ENCODE data around the gene CAAP1. TPM values are rescaled to one million over a fixed set of nuclear protein-coding genes. Genes with fewer than 3 reads are reported as not detected.

CAAP1 gene
- polyA plus RNA-seq, 1 donor (not counting 4 experiments of a cell fraction or from before 2014, with no cell fraction given): 14.4 TPM

GRCh38 chr9:26913138-26913668, 20.6 kb upstream of the CAAP1 start:
- Histone ChIP-seq H4K20me1 (ENCODE audit: control insufficient read depth, extremely low read depth, insufficient read depth, low read length) (no peaks in the 10 kb centered on the region), H3K9me3 (ENCODE audit: control insufficient read depth, low read depth, low read length) (no peaks in the 10 kb centered on the region), H3K9me1 (ENCODE audit: control insufficient read depth, extremely low read depth, insufficient read depth, low read length) (no peaks in the 10 kb centered on the region), H3K79me2 (ENCODE audit: control insufficient read depth, insufficient read depth, low read length) (no peaks in the 10 kb centered on the region), H3K4me3 (ENCODE audit: control insufficient read depth in 2 of 3, extremely low read depth in 1 of 3, insufficient read depth in 2 of 3, low read depth in 1 of 3, low read length in 3 of 3) (no peak overlapping the region), H3K4me2 (ENCODE audit: control insufficient read depth, extremely low read depth, insufficient read depth, low read depth, low read length) (no peak overlapping the region), H3K27ac (ENCODE audit: control insufficient read depth, insufficient read depth, low read length) (no peak overlapping the region), H3K36me3 (ENCODE audit: control insufficient read depth in 2 of 2, extremely low read depth in 1 of 2, insufficient read depth in 2 of 2, low read length in 2 of 2) (peaks cover 12 to 14% of the 10 kb centered on the region in 2 experiments), H2AFZ (ENCODE audit: control insufficient read depth, low read length) (no peak overlapping the region), H3K4me1 (ENCODE audit: control insufficient read depth, extremely low read depth, insufficient read depth, low read length) (no peaks in the 10 kb centered on the region), H3K27me3 (ENCODE audit: control insufficient read depth, extremely low read depth, insufficient read depth, low read length) (no peaks in the 10 kb centered on the region), H3K9ac (ENCODE audit: control insufficient read depth, extremely low read depth, insufficient read depth, low read length) (no peak overlapping the region)
- FAIRE-seq (no peak), DNase-seq (ENCODE audit: low read depth, low spot score) (no peak)
- dilution Hi-C loops (cut with MboI; ENCODE audit: extremely low pct_ligation_motif_present, low sequenced_read_pairs): no loop called here
- TF ChIP-seq CTCF (optimal IDR thresholded peaks at IDR 0.05 in 1 of 3, IDR thresholded peaks at IDR 0.05 in 1 of 3, conservative IDR thresholded peaks at IDR 0.05 in 1 of 3; ENCODE audit: extremely low read depth in 1 of 3, insufficient read depth in 2 of 3, low read length in 3 of 3): no peak

- dilution Hi-C loops (cut with MboI; ENCODE audit: extremely low pct_ligation_motif_present, low sequenced_read_pairs): no loop called here
- no peak for FAIRE-seq
- no peaks in the 10 kb centered on the region for H3K9me3 ChIP-seq (ENCODE audit: control insufficient read depth, low read depth, low read length)
- H3K4me2 ChIP-seq (ENCODE audit: control insufficient read depth, extremely low read depth, insufficient read depth, low read depth, low read length): no peak overlapping the region
- no peak overlapping the region for H3K27ac ChIP-seq (ENCODE audit: control insufficient read depth, insufficient read depth, low read length)
- H2AFZ ChIP-seq (ENCODE audit: control insufficient read depth, low read length): no peak overlapping the region
- TF ChIP-seq EZH2 (IDR thresholded peaks at IDR 0.05; ENCODE audit: low read length) (no peak), CTCF (optimal IDR thresholded peaks at IDR 0.05 in 1 of 3, IDR thresholded peaks at IDR 0.05 in 1 of 3, conservative IDR thresholded peaks at IDR 0.05 in 1 of 3; ENCODE audit: extremely low read depth in 1 of 3, insufficient read depth in 2 of 3, low read length in 3 of 3) (no peak)
- no peak for DNase-seq (ENCODE audit: low read depth, low spot score)
- H3K9me1 ChIP-seq (ENCODE audit: control insufficient read depth, extremely low read depth, insufficient read depth, low read length): no peaks in the 10 kb centered on the region
- no peaks in the 10 kb centered on the region for H3K27me3 ChIP-seq (ENCODE audit: control insufficient read depth, extremely low read depth, insufficient read depth, low read length)
- no peaks in the 10 kb centered on the region for H4K20me1 ChIP-seq (ENCODE audit: control insufficient read depth, extremely low read depth, insufficient read depth, low read length)
- H3K9ac ChIP-seq (ENCODE audit: control insufficient read depth, extremely low read depth, insufficient read depth, low read length): no peak overlapping the region
- peaks cover 6% of the 10 kb centered on the region in 2 experiments for H3K36me3 ChIP-seq (ENCODE audit: control insufficient read depth in 2 of 2, extremely low read depth in 1 of 2, insufficient read depth in 2 of 2, low read length in 2 of 2)
- H3K79me2 ChIP-seq (ENCODE audit: control insufficient read depth, insufficient read depth, low read length): no peaks in the 10 kb centered on the region
- H3K4me3 ChIP-seq (ENCODE audit: control insufficient read depth in 2 of 3, extremely low read depth in 1 of 3, insufficient read depth in 2 of 3, low read depth in 1 of 3, low read length in 3 of 3): no peak overlapping the region
- no peaks in the 10 kb centered on the region for H3K4me1 ChIP-seq (ENCODE audit: control insufficient read depth, extremely low read depth, insufficient read depth, low read length)
Measured at GRCh38 chr9:26904671-26905070, 12.1 kb upstream of the CAAP1 start.
